GDM1 (cell line): ENCODE data around the gene FAM3B.
"Not testable (repeated sequence)": the region's sequence is repeated elsewhere in the genome, so short reads cannot be mapped to it uniquely, and the experiment has no call there.

Experiments used
- DNase-seq: peaks from one replicate; lab custom pipeline; 2025; lab: John Stamatoyannopoulos, UW

FAM3B gene, protein sequence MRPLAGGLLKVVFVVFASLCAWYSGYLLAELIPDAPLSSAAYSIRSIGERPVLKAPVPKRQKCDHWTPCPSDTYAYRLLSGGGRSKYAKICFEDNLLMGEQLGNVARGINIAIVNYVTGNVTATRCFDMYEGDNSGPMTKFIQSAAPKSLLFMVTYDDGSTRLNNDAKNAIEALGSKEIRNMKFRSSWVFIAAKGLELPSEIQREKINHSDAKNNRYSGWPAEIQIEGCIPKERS

GRCh38 chr21:41316200-41317062, at the start of gene FAM3B:
Gene FAM3B (plus strand): TSS chr21:41316801. CDS start chr21:41316880, 79 bp downstream.
- DNase-seq, result no peak

- no peak for DNase-seq
These were observed 49.3 kb upstream of the FAM3B start for GRCh38 chr21:41267346-41267745.

GRCh38 chr21:41269535-41269934, 47.1 kb upstream of the FAM3B start:
- DNase-seq, result no peak

DNA sequence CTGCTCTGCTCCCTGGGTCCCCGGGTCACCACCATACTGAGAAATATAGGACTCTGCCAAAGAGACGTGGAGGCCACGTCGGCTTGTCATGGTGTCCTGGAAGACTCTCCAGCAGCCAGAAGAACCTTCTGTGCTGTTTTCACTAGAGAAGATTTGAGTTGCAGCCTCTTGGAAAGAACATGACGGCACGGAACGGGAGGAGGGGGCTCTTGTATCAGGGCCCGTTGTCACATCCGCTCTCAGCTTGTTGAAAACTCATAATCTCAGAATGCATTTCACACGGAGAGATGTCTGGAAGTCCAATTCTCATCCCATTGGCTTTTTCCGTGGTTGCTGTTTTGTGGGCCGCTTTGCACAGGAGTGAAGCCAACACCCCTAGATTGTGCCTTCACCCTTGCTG, 39.4 kb upstream of the FAM3B start:
- no peak for DNase-seq

DNA sequence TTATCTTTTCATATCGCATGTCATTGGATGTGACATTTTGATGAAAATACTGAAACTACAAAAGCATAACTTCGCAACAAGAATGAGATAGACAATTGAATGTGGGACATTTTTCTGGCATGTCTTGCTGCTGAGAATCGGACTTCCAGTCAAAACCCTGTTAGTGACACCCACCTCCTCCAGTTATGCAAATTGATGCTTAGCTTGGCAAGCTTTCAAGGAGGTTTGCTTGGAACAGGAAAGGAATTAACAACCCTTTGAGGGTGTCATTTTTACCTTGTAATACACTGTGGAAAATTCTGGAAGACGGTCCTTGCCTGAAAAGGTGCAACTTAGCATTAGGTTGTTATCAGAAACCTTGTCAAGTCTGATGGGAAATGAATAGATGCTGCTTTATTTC, 38.8 kb upstream of the FAM3B start:
- no peak for DNase-seq

DNA sequence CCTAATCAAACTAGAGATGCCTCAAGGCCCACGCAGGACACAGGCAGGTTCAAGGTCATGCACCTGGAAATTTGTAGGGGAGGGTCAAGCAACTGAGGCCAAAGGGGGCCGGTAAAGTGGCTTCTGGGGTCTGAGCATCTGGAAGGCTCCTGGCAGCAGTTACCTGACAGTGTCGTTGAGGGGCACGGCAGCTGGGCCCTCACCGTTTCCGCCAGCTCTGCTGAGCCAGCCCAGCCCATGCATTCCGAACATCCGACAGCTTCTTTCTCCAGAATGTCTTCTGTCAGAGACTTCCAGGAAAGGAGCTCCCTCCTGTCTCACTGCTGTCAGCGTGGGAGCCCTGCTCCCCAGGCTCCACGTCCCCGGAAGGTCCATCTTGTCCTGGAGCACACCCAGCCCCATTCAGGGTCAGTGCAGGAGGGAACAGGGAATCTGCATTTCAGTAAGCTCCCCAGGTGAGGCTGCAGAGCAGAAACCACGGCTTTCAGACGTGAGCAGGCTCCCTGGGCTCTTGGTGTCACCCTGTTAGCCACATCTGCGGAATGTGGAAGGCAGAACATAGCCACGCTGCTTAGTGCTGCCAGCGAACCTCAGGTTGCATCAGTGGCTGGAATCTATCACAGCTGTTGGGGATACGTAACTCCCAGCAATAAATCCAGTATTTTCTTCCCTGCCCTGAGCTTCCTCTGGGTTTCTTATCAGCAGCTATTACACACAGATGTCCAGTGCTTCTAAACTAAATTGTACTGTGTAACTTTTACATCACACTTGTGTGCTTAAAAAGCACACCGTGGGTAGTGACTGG, 36.3 kb upstream of the FAM3B start:
- no peak for DNase-seq

GRCh38 chr21:41282412-41282811, 34.2 kb upstream of the FAM3B start:
- DNase-seq, result no peak

- DNase-seq, result peak; percentile 55
These were observed 33.3 kb upstream of the FAM3B start for GRCh38 chr21:41283211-41283818.

GRCh38 chr21:41289431-41289830, 27.2 kb upstream of the FAM3B start:
- no peak for DNase-seq

GRCh38 chr21:41290106-41290799, 26.3 kb upstream of the FAM3B start:
- DNase-seq, result no peak

DNA sequence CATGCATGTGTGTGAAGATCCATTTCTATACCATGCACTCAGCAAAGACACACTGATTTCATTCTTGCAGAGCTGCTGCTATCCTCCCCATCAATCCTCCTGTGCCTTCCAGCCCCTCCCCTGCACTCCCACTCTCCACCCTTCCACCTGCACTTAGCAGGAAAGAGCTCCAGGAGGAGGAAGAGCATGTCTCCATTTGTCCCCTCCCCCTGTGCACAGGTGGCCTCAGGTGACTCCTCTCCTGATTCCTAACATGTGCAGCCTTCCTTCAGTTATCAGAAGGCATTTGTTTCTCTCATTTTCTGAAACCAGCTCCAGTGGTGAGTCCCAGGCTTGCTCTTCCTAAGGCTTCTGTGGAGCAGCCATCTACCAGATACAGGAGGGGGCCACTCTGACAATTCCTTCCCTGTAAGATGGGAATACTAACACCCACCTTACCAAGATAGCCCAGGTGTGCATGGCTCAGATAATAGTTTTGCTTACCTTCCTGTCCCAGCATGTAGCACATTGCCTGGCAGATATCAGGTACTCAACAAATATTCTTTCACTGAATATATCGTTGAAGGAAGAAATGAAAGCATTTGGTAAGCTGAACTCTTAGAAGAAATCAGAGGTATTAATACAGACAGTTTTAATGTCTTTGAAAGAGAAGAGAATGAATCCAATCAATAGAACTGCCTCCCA, 21.9 kb upstream of the FAM3B start:
- no peak for DNase-seq

DNA sequence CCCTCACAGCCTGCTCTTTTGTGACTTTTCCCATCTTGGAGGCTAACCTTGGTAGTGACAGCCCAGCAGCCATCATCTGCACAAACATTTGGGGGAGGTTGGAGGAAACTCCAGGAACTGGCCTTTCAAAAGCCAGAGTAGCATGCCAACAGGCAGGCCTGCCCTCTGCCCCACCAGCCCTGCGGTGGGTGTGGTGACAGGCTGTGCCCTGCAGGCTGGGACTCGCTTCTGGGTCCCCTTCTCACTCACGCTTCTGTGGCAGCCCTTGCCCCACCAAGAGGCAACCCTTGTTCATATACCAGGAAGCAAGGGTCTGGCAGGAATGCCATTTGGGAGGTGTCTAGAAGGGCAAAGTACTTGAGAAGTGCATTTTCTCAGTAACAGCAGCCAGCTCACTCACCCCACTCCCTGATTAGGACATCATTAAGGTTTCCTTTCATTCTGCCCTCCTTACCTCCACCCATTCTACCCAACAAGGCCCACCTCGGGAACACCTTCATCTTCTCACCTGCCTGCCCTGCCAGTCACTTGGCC, 20.8 kb upstream of the FAM3B start:
- DNase-seq, result no peak

DNA sequence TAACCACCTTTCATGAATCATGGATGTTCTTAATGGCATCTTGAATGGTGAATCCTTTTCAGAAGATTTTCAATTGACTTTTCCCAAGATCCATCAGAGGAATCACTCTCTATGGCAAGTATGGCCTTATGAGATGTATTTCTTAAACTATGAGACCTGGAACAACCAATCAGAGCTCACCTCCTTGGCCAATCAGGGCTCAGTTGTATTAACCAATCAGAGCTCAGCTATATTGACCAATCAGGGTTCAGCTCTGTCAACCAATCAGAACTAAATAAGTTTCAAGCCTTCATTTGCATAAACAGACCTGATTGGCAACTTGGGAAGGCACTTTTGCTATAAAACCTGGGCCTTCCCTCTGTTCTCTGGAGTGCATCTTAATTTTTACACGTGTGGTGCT, 13.6 kb upstream of the FAM3B start:
- no peak for DNase-seq

DNA sequence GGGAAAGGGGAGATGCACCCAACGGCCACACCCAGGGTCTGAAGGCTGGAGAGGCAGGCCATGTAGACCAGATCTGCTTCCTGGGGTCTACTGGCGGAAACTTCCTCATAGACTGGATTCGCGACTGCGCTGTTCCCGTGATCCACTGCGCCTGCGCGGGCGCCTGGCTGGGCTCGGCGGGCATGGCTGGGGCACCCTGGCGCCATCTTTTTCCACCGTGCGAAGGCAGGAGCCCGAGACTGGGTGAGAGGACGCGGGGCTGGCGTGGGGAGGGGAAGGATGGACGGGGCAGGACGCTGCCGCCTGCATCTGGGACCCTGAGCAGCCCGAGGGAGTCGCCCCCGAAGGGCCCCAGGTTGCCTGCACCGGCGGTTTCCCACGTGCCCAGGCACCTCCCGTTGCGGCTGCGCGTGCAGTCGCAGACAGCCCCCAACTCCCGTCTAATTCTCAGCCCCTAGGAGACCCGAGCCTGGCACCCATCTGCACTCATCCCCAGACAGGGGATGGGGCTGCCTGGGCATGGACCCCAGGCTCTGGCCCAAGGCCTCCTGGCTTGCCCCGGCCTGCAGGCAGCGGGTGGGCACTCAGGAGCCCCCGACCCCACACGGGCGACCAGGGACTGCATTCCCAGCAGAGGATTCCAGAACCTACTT, 12.4 kb upstream of the FAM3B start:
- no peak for DNase-seq

- no peak for DNase-seq
These were observed 9.4 kb upstream of the FAM3B start for GRCh38 chr21:41307219-41307618.

- not testable (repeated sequence) for DNase-seq
These were observed 3.1 kb upstream of the FAM3B start for GRCh38 chr21:41313285-41314164.

DNA sequence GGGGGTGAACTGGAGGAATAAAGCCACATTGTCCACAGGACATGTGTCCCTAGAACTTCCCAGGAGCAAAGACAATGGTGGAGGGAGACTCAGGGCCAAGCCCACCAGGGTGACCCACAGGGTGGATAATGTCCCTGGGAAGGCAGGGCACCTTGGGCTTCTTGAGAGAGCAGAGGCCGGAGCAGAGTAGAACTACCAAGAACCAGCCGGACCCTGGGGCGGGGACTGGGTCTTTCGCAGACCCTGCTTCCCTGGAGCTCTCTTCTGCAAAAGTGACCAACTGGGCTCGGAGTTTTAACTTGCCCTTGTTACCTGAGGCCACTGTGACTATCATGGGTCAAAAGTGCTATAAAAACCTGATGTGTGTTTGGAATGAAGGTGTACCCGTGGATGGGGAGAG, 875 bp upstream of the FAM3B start:
- DNase-seq, result no peak

GRCh38 chr21:41317063-41317392, 427 bp downstream of the FAM3B start:
- no peak for DNase-seq

- DNase-seq, result no peak
These were observed 857 bp downstream of the FAM3B start for GRCh38 chr21:41317458-41317857.
